ENCODE data around the gene TRAPPC2.

TRAPPC2 gene

DNA sequence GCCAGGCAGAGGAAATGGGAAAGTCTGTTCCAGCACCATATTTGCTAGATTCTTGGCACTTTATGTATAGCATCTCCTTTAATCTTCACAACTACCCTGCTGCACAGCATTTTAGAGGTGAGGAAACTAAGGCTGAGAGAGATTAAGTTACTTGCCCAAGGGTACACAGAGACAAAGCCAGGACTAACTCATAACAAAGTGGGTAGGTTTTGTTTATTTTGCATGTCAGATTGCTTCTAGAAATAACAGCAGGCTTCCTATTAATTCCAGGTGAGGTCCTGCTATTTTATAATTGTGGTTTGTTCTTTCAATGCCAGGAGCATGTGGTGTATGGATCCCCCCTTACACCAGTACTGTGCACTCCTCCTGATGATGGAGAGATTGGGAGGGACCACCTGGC lies 66.5 kb downstream of the TRAPPC2 start:
- DNase-seq (ENCODE audit: low spot score): no peak

DNA sequence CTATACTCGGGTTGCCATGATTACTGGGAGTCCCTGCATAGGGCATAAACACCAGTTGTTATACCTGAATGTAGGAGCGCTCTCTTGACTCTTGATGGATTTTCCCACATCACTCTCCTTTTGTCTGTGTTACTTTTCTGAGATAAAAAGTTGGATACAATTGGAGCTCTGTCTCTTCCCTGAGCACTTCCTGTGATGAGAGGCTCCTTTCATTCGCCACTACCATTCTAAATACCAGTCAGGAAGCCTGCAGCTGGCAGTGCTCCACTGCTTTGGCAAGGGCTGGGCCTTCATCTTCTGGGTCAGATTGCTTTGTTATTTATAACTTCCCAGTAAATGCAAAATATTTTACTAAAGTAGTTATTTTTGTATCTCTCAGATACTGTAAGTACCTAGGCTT lies 67.6 kb downstream of the TRAPPC2 start:
- DNase-seq (ENCODE audit: low spot score): no peak

DNA sequence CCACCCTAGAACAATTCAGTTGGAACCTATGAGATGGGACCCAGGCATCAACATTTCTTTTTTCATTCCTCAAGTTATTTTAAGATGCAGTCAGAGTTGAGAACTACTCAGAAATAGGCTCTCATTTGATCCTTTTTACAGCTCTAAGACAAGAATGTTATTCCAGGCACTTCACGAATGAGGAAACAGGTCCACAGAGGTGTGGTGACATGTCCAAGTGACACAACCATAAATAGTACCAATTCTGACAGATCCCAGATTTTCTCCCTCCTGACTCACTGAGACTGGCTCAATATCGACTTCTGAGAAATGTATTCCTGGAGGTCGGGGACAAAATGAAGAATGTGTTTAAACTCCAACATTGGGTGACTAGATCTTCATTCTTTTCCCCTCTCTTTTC lies 70.4 kb downstream of the TRAPPC2 start:
- DNase-seq (ENCODE audit: low spot score): no peak

DNA sequence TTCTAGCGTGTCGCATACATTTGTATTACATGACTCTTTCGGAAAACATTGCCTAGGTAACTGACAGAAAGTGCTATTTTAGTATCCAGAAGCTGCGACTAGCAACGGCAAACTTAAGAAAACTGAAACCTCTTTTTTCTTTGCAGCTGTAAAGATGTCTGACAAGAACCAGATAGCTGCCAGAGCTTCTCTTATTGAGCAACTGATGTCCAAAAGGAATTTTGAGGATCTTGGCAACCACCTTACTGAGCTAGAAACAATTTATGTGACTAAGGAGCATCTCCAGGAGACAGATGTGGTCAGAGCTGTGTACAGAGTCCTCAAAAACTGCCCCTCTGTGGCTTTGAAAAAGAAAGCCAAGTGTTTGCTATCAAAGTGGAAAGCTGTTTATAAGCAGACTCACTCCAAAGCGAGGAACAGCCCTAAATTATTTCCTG lies 72.0 kb downstream of the TRAPPC2 start:
- no peak for DNase-seq (ENCODE audit: low spot score)

Data from kidney capillary endothelial cell (primary cell).